Glutamatergic neuron (in vitro differentiated cells): ENCODE results near the gene CDH4. TPM values are rescaled to one million over a fixed set of nuclear protein-coding genes. Genes with fewer than 3 reads are reported as not detected.
"Not testable (repeated sequence)": the region's sequence is repeated elsewhere in the genome, so short reads cannot be mapped to it uniquely, and the experiment has no call there.

Experiments
- DNase-seq: peaks from one replicate; pipeline ENCODE4 v3.0.0; 2022
- H3K27ac Mint-ChIP-seq: one replicate; pipeline ENCODE4 v1.8.0; 2020; ENCODE audit warnings: mild to moderate bottlenecking, mixed read lengths, inconsistent platforms; ENCODE audit not compliant: unreplicated experiment
- H3K27me3 Mint-ChIP-seq: one replicate; pipeline ENCODE4 v1.8.0; 2020; ENCODE audit warnings: mild to moderate bottlenecking, moderate library complexity, mixed read lengths, inconsistent platforms; ENCODE audit not compliant: unreplicated experiment
- H3K36me3 Mint-ChIP-seq: one replicate; pipeline ENCODE4 v1.8.0; 2020; ENCODE audit warnings: mild to moderate bottlenecking, mixed read lengths, inconsistent platforms; ENCODE audit not compliant: unreplicated experiment
- H3K4me1 Mint-ChIP-seq: one replicate; pipeline ENCODE4 v1.8.0; 2020; ENCODE audit warnings: mild to moderate bottlenecking, low read depth, mixed read lengths, inconsistent platforms; ENCODE audit not compliant: unreplicated experiment
- H3K4me3 Mint-ChIP-seq: one replicate; pipeline ENCODE4 v1.8.0; 2020; ENCODE audit warnings: mild to moderate bottlenecking, mixed read lengths, inconsistent platforms; ENCODE audit not compliant: unreplicated experiment
- H3K9me3 Mint-ChIP-seq: one replicate; pipeline ENCODE4 v1.8.0; 2020; ENCODE audit warnings: mild to moderate bottlenecking, moderate library complexity, mixed read lengths, inconsistent platforms; ENCODE audit not compliant: unreplicated experiment
- CTCF ChIP-seq: fragments of 200-600 bp; sonication (generic); IDR thresholded peaks from one replicate; pipeline ENCODE4 v1.5.0; 2021; ENCODE audit not compliant: partially characterized antibody, unreplicated experiment
- total RNA-seq: library from RNA; stranded (reverse); fragmentation: NEBNext Ultra II Directional; extraction: Animal tissue kit (Norgen Biotek cat#: 25700); gene quantifications from one replicate; pipeline ENCODE4 v1.2.1, GENCODE V29; 2021; ENCODE audit not compliant: unreplicated experiment

The CDH4 gene
- total RNA-seq, 1 donor from 2014 or later, result 1.2 TPM

GRCh38 chr20:61450549-61450948 is 198.5 kb downstream of the CDH4 start:
- Mint-ChIP-seq H3K27ac (no peak overlapping the region), H3K36me3 (no peaks in the 10 kb centered on the region), H3K27me3 (no peaks in the 10 kb centered on the region), H3K4me1 (peaks cover 18% of the 10 kb centered on the region), H3K4me3 (no peak overlapping the region), H3K9me3 (peaks cover 3% of the 10 kb centered on the region)
- TF ChIP-seq CTCF, result no peak
- no peak for DNase-seq

- Mint-ChIP-seq H3K27me3 (no peaks in the 10 kb centered on the region), H3K9me3 (peaks cover 5% of the 10 kb centered on the region), H3K4me1 (peaks cover 18% of the 10 kb centered on the region), H3K27ac (no peak overlapping the region), H3K36me3 (no peaks in the 10 kb centered on the region), H3K4me3 (no peak overlapping the region)
- no peak for DNase-seq
- no peak for TF ChIP-seq CTCF
Measured at GRCh38 chr20:61451009-61451408, 198.9 kb downstream of the CDH4 start.

- H3K27ac Mint-ChIP-seq, result no peak overlapping the region
- H3K4me1 Mint-ChIP-seq, result peaks cover 18% of the 10 kb centered on the region
- no peaks in the 10 kb centered on the region for H3K27me3 Mint-ChIP-seq
- no peak overlapping the region for H3K4me3 Mint-ChIP-seq
- no peaks in the 10 kb centered on the region for H3K36me3 Mint-ChIP-seq
- no peak for DNase-seq
- TF ChIP-seq CTCF, result no peak
- peaks cover 4% of the 10 kb centered on the region for H3K9me3 Mint-ChIP-seq
Measured at GRCh38 chr20:61451953-61452352, 199.9 kb downstream of the CDH4 start.

GRCh38 chr20:61453219-61453618 is 201.2 kb downstream of the CDH4 start:
- no peak overlapping the region for H3K27ac Mint-ChIP-seq
- no peak for TF ChIP-seq CTCF
- DNase-seq, result no peak
- peaks cover 3% of the 10 kb centered on the region for H3K9me3 Mint-ChIP-seq
- H3K4me1 Mint-ChIP-seq, result peaks cover 12% of the 10 kb centered on the region
- no peaks in the 10 kb centered on the region for H3K27me3 Mint-ChIP-seq
- no peak overlapping the region for H3K4me3 Mint-ChIP-seq
- no peaks in the 10 kb centered on the region for H3K36me3 Mint-ChIP-seq

GRCh38 chr20:61453623-61454022 is 201.6 kb downstream of the CDH4 start:
- H3K27me3 Mint-ChIP-seq, H3K36me3 Mint-ChIP-seq, H3K4me3 Mint-ChIP-seq, H3K4me1 Mint-ChIP-seq, H3K9me3 Mint-ChIP-seq, DNase-seq, H3K27ac Mint-ChIP-seq: not testable (repeated sequence)

GRCh38 chr20:61454053-61454452 is 202.0 kb downstream of the CDH4 start:
- Mint-ChIP-seq H3K27me3 (no peaks in the 10 kb centered on the region), H3K9me3 (peaks cover 3% of the 10 kb centered on the region), H3K4me1 (peaks cover 3% of the 10 kb centered on the region), H3K27ac (no peak overlapping the region), H3K4me3 (no peak overlapping the region), H3K36me3 (no peaks in the 10 kb centered on the region)
- DNase-seq, result no peak
- no peak for TF ChIP-seq CTCF
